CD14-positive monocyte (primary cell): Measurements from ENCODE around the gene UVSSA. TPM values are rescaled to one million over a fixed set of nuclear protein-coding genes. Genes with fewer than 3 reads are reported as not detected.

Source experiments
- DNase-seq, 3 donors: peaks; one replicate each; pipeline ENCODE4 v3.0.0-alpha.2; 2011 to 2022
- H2AFZ ChIP-seq: 2 replicates; pipeline ENCODE4 v1.6.0; 2012; ENCODE audit warnings: mild to moderate bottlenecking, low read depth, low read length, inconsistent platforms; ENCODE audit not compliant: insufficient read depth, poor library complexity, severe bottlenecking
- H3K27ac ChIP-seq, 2 donors: 1 replicate in 1 of 2; 2 replicates in 1 of 2; pipeline ENCODE4 v1.5.1; 2012 to 2013; ENCODE audit warnings: low read length in 2 of 2, control low read depth in 1 of 2, inconsistent platforms in 1 of 2, low read depth in 1 of 2, mild to moderate bottlenecking in 1 of 2
- H3K27me3 ChIP-seq, 2 donors: one replicate each; pipeline versions ENCODE4 v1.6.0 to v1.6.1; 2011 to 2013; ENCODE audit warnings: low read length in 2 of 2; ENCODE audit not compliant: control insufficient read depth in 2 of 2, insufficient read depth in 2 of 2
- H3K36me3 ChIP-seq, 2 donors: replicated peaks in 1 of 2; 1 replicate in 1 of 2; 2 replicates in 1 of 2; pipeline versions ENCODE4 v1.5.1 to v1.6.1; 2012 to 2013; ENCODE audit warnings: low read length in 2 of 2, control low read depth in 1 of 2, inconsistent platforms in 1 of 2, mild to moderate bottlenecking in 1 of 2; ENCODE audit not compliant: insufficient read depth in 2 of 2, control insufficient read depth in 1 of 2
- H3K4me1 ChIP-seq, 2 donors: 1 replicate in 1 of 2; 2 replicates in 1 of 2; pipeline versions ENCODE4 v1.5.1 to v1.6.1; 2012 to 2013; ENCODE audit warnings: low read length in 2 of 2, control low read depth in 1 of 2, inconsistent platforms in 1 of 2, mild to moderate bottlenecking in 1 of 2, moderate library complexity in 1 of 2; ENCODE audit not compliant: insufficient read depth in 2 of 2, control insufficient read depth in 1 of 2
- H3K4me2 ChIP-seq: replicated peaks from 2 replicates; pipeline ENCODE3; 2012; ENCODE audit warnings: low read length, moderate library complexity, mild to moderate bottlenecking; ENCODE audit not compliant: poor library complexity, severe bottlenecking; ENCODE audit errors: extremely low read depth
- H3K4me3 ChIP-seq, 3 experiments: fragments of 200-600 bp in 1 of 3; sonication (generic) in 1 of 3; replicated peaks in 1 of 3; 1 replicate in 2 of 3; 2 replicates in 1 of 3; pipeline ENCODE4 v1.5.1; 2011 to 2013; ENCODE audit warnings: low read length in 3 of 3, mild to moderate bottlenecking in 3 of 3, control low read depth in 2 of 3, low read depth in 2 of 3, inconsistent platforms in 1 of 3, moderate library complexity in 1 of 3
- H3K79me2 ChIP-seq: 2 replicates; pipeline ENCODE4 v1.6.0; 2012; ENCODE audit warnings: mild to moderate bottlenecking, control low read depth, inconsistent platforms, low read length, moderate library complexity; ENCODE audit not compliant: insufficient read depth
- H3K9ac ChIP-seq: 2 replicates; pipeline ENCODE4 v1.6.0; 2017; ENCODE audit warnings: low read length, mild to moderate bottlenecking; ENCODE audit not compliant: insufficient read depth, poor library complexity, severe bottlenecking
- H3K9me3 ChIP-seq, 2 donors: replicated peaks in 1 of 2; 1 replicate in 1 of 2; 2 replicates in 1 of 2; pipeline versions ENCODE4 v1.5.1 to v1.6.1; 2012 to 2013; ENCODE audit warnings: low read length in 2 of 2, control low read depth in 1 of 2; ENCODE audit not compliant: control insufficient read depth in 1 of 2, insufficient read depth in 1 of 2
- H4K20me1 ChIP-seq: 2 replicates; pipeline ENCODE4 v1.6.0; 2012; ENCODE audit warnings: mild to moderate bottlenecking, low read length, control low read depth, moderate library complexity; ENCODE audit not compliant: insufficient read depth
- H3K27ac Mint-ChIP-seq, 7 donors: one replicate each; pipeline ENCODE4 v1.8.0; 2020; ENCODE audit warnings: mild to moderate bottlenecking in 7 of 7, mixed read lengths in 7 of 7, moderate library complexity in 6 of 7, inconsistent platforms in 2 of 7
- H3K27me3 Mint-ChIP-seq, 3 donors: one replicate each; pipeline ENCODE4 v1.8.0; 2021 to 2022; ENCODE audit warnings: low read depth in 3 of 3, mild to moderate bottlenecking in 3 of 3, mixed read lengths in 3 of 3, moderate library complexity in 3 of 3, inconsistent platforms in 1 of 3
- H3K36me3 Mint-ChIP-seq, 2 donors: one replicate each; pipeline ENCODE4 v1.8.0; 2020; ENCODE audit warnings: mixed read lengths in 2 of 2, inconsistent platforms in 1 of 2, mild to moderate bottlenecking in 1 of 2
- H3K4me1 Mint-ChIP-seq: one replicate; pipeline ENCODE4 v1.8.0; 2020; ENCODE audit warnings: mild to moderate bottlenecking, mixed read lengths
- H3K4me3 Mint-ChIP-seq, 2 donors: one replicate each; pipeline ENCODE4 v1.8.0; 2020; ENCODE audit warnings: mild to moderate bottlenecking in 2 of 2, mixed read lengths in 2 of 2, moderate library complexity in 1 of 2
- H3K9me3 Mint-ChIP-seq, 7 donors: one replicate each; pipeline ENCODE4 v1.8.0; 2020 to 2022; ENCODE audit warnings: mixed read lengths in 7 of 7, mild to moderate bottlenecking in 6 of 7, moderate library complexity in 6 of 7, inconsistent platforms in 2 of 7
- CTCF ChIP-seq: fragments of 200-600 bp; IDR thresholded peaks from one replicate; pipeline ENCODE4 v1.8.0; 2022; ENCODE audit warnings: antibody characterized with exemption, mild to moderate bottlenecking
- WGBS: methylation state at CpG from one replicate; pipeline ENCODE4 v1.1.5; 2013; ENCODE audit warnings: missing lambda C conversion rate; ENCODE audit not compliant: insufficient coverage; 5-methylcytosine and 5-hydroxymethylcytosine counted together
- intact Hi-C, 2 donors: fragments of 100-400 bp; cut with micrococcal nuclease; formaldehyde crosslinking; loops; one replicate each; pipeline versions ENCODE4 v1.15.0 to v1.15.1; 2023
- polyA plus RNA-seq, 3 donors: library from polyadenylated mRNA; depleted of rRNA in 1 of 3; unstranded in 2 of 3; stranded (reverse) in 1 of 3; fragments of 300-500 nt in 2 of 3; fragments of >200 nt in 1 of 3; fragmentation: Illumina TruSeq in 2 of 3; gene quantifications; 1 replicate in 2 of 3; 2 replicates in 1 of 3; pipeline ENCODE4 v1.2.3, GENCODE V29; 2012 to 2021

Gene UVSSA
- polyA plus RNA-seq, 3 donors: 2.6 to 54.0 (median 4.8) TPM

GRCh38 chr4:1402021-1402515, 55.1 kb downstream of the UVSSA start:
- H3K27ac ChIP-seq: no peak overlapping the region
- peaks cover 1 to 6% of the 10 kb centered on the region in 2 donors for H3K36me3 Mint-ChIP-seq
- peak overlapping the region in 1 of 2 donors; percentile 84 for H3K4me3 Mint-ChIP-seq
- H3K4me3 ChIP-seq: no peak overlapping the region
- TF ChIP-seq CTCF: no peak
- H3K27me3 Mint-ChIP-seq: peaks cover 53 to 72% (median 56%) of the 10 kb centered on the region in 3 donors
- H3K27ac Mint-ChIP-seq: no peak overlapping the region
- no peak overlapping the region for H3K4me2 ChIP-seq
- H3K27me3 ChIP-seq: peaks cover 24 to 54% of the 10 kb centered on the region in 2 donors
- no peaks in the 10 kb centered on the region for H4K20me1 ChIP-seq
- no peak for DNase-seq
- intact Hi-C loops: no loop called here
- no peaks in the 10 kb centered on the region for H3K4me1 ChIP-seq
- H3K9me3 ChIP-seq: peaks cover 34 to 41% of the 10 kb centered on the region in 2 donors
- no peaks in the 10 kb centered on the region for H3K79me2 ChIP-seq
- H2AFZ ChIP-seq: no peak overlapping the region
- no peaks in the 10 kb centered on the region for H3K4me1 Mint-ChIP-seq
- no peak overlapping the region for H3K9ac ChIP-seq
- 10% methylated on average over 17 of the region's 24 CpGs for WGBS
- H3K9me3 Mint-ChIP-seq: peaks cover 15 to 42% (median 30%) of the 10 kb centered on the region in 7 donors
- no peaks in the 10 kb centered on the region for H3K36me3 ChIP-seq

- H3K36me3 Mint-ChIP-seq: peaks cover 4 to 6% of the 10 kb centered on the region in 2 donors
- peak overlapping the region in 1 of 2 donors; percentile 57 for H3K4me3 Mint-ChIP-seq
- peaks cover 57 to 78% (median 61%) of the 10 kb centered on the region in 3 donors for H3K27me3 Mint-ChIP-seq
- Histone ChIP-seq H3K9ac (no peak overlapping the region), H3K36me3 (no peaks in the 10 kb centered on the region), H3K9me3 (peaks cover 28 to 36% of the 10 kb centered on the region in 2 donors), H3K4me1 (no peaks in the 10 kb centered on the region), H3K27ac (no peak overlapping the region), H4K20me1 (no peaks in the 10 kb centered on the region), H3K4me2 (no peak overlapping the region), H3K79me2 (no peaks in the 10 kb centered on the region), H2AFZ (no peak overlapping the region), H3K27me3 (peaks cover 27 to 59% of the 10 kb centered on the region in 2 donors), H3K4me3 (no peak overlapping the region)
- intact Hi-C loops: no loop called here
- peaks cover 13 to 45% (median 28%) of the 10 kb centered on the region in 7 donors for H3K9me3 Mint-ChIP-seq
- H3K27ac Mint-ChIP-seq: no peak overlapping the region
- H3K4me1 Mint-ChIP-seq: no peaks in the 10 kb centered on the region
- WGBS: 5% methylated on average over 68 of the region's 69 CpGs
- no peak for TF ChIP-seq CTCF
- no peak for DNase-seq
Observed at GRCh38 chr4:1402516-1403091, 55.6 kb downstream of the UVSSA start.
